Kidney epithelial cell (primary cell): ENCODE data around the gene BAIAP2L1. TPM values are rescaled to one million over a fixed set of nuclear protein-coding genes. Genes with fewer than 3 reads are reported as not detected.

Experiments
- DNase-seq: peaks from one replicate; pipeline ENCODE4 v3.0.0-alpha.2; 2010; ENCODE audit warnings: low read depth
- H3K27me3 ChIP-seq: 2 replicates; pipeline ENCODE4 v1.6.0; 2011; ENCODE audit warnings: low read length; ENCODE audit not compliant: control insufficient read depth, insufficient read depth
- H3K36me3 ChIP-seq: 2 replicates; pipeline ENCODE4 v1.5.1; 2011; ENCODE audit warnings: low read length; ENCODE audit not compliant: control insufficient read depth, insufficient read depth
- H3K4me3 ChIP-seq: 2 replicates; pipeline ENCODE4 v1.5.1; 2011; ENCODE audit warnings: low read depth, mild to moderate bottlenecking, control low read depth, low read length
- CTCF ChIP-seq: IDR thresholded peaks from 2 replicates; pipeline ENCODE4 v1.5.1; 2011; ENCODE audit warnings: mild to moderate bottlenecking, moderate library complexity, low read length, control low read depth, inconsistent platforms; ENCODE audit not compliant: insufficient read depth, poor library complexity, severe bottlenecking
- total RNA-seq: library from RNA; depleted of rRNA; stranded (reverse); fragments of >200 nt; gene quantifications from 2 replicates; pipeline ENCODE4 v1.2.3, GENCODE V29; 2015

Gene BAIAP2L1
- total RNA-seq, 1 donor from 2014 or later, result 32.5 TPM

GRCh38 chr7:98399462-98399861 is 1.4 kb downstream of the BAIAP2L1 start:
- H3K36me3 ChIP-seq, result no peaks in the 10 kb centered on the region
- H3K27me3 ChIP-seq, result no peaks in the 10 kb centered on the region
- TF ChIP-seq CTCF, result no peak
- DNase-seq, result no peak
- H3K4me3 ChIP-seq, result peak overlapping the region; percentile 66

GRCh38 chr7:98398567-98399372 is 2.1 kb downstream of the BAIAP2L1 start:
- no peak for TF ChIP-seq CTCF
- Histone ChIP-seq H3K27me3 (no peaks in the 10 kb centered on the region), H3K36me3 (no peaks in the 10 kb centered on the region), H3K4me3 (peak overlapping the region; percentile 66)
- DNase-seq, result no peak

- no peaks in the 10 kb centered on the region for H3K27me3 ChIP-seq
- TF ChIP-seq CTCF, result no peak
- no peak for DNase-seq
- no peaks in the 10 kb centered on the region for H3K36me3 ChIP-seq
- H3K4me3 ChIP-seq, result no peak overlapping the region
These were observed 4.1 kb downstream of the BAIAP2L1 start for GRCh38 chr7:98396768-98397167.

GRCh38 chr7:98395951-98396350 is 4.9 kb downstream of the BAIAP2L1 start:
- Histone ChIP-seq H3K4me3 (no peak overlapping the region), H3K36me3 (no peaks in the 10 kb centered on the region), H3K27me3 (no peaks in the 10 kb centered on the region)
- no peak for TF ChIP-seq CTCF
- DNase-seq, result no peak

GRCh38 chr7:98395481-98395880 is 5.4 kb downstream of the BAIAP2L1 start:
- TF ChIP-seq CTCF, result no peak
- no peaks in the 10 kb centered on the region for H3K36me3 ChIP-seq
- no peak overlapping the region for H3K4me3 ChIP-seq
- no peak for DNase-seq
- no peaks in the 10 kb centered on the region for H3K27me3 ChIP-seq

- Histone ChIP-seq H3K4me3 (no peak overlapping the region), H3K27me3 (no peaks in the 10 kb centered on the region), H3K36me3 (no peaks in the 10 kb centered on the region)
- TF ChIP-seq CTCF, result no peak
- DNase-seq, result no peak
These were observed 6.5 kb downstream of the BAIAP2L1 start for GRCh38 chr7:98394377-98394836.
